Activated T-helper 17 cell treated with anti-CD3 and anti-CD28 coated beads, Interleukin-2, amount 50 U/mL, for 72 hours (primary cell): ENCODE results near the gene CAMK2B. TPM values are rescaled to one million over a fixed set of nuclear protein-coding genes. Genes with fewer than 3 reads are reported as not detected.
A peak's percentile ranks its signal among the peaks of the same experiment; 100 is the strongest.

Experiments
- ATAC-seq: fragments of 150-1000 bp; cut with Tn5 transposase; replicated peaks from 2 replicates; pipeline ENCODE4 v1.10.0; 2021; ENCODE audit warnings: mild to moderate bottlenecking, moderate library complexity
- H3K27ac Mint-ChIP-seq: one replicate; pipeline ENCODE4 v1.8.0; 2022; ENCODE audit warnings: mixed read lengths
- H3K27me3 Mint-ChIP-seq: one replicate; pipeline ENCODE4 v1.8.0; 2022; ENCODE audit warnings: mixed read lengths
- H3K36me3 Mint-ChIP-seq: one replicate; pipeline ENCODE4 v1.8.0; 2022; ENCODE audit warnings: low read depth, mild to moderate bottlenecking, mixed read lengths
- H3K4me1 Mint-ChIP-seq: one replicate; pipeline ENCODE4 v1.8.0; 2022; ENCODE audit warnings: mixed read lengths
- H3K4me3 Mint-ChIP-seq: one replicate; pipeline ENCODE4 v1.8.0; 2022; ENCODE audit warnings: mild to moderate bottlenecking, mixed read lengths
- H3K9me3 Mint-ChIP-seq: one replicate; pipeline ENCODE4 v1.8.0; 2022; ENCODE audit warnings: mixed read lengths
- total RNA-seq, 2 donors: library from RNA; stranded (reverse); gene quantifications; one replicate each; pipeline ENCODE4 v1.2.3, GENCODE V29; 2022

The CAMK2B gene
- total RNA-seq = 1 to 10 TPM; 1.0 to 1.7 TPM

DNA sequence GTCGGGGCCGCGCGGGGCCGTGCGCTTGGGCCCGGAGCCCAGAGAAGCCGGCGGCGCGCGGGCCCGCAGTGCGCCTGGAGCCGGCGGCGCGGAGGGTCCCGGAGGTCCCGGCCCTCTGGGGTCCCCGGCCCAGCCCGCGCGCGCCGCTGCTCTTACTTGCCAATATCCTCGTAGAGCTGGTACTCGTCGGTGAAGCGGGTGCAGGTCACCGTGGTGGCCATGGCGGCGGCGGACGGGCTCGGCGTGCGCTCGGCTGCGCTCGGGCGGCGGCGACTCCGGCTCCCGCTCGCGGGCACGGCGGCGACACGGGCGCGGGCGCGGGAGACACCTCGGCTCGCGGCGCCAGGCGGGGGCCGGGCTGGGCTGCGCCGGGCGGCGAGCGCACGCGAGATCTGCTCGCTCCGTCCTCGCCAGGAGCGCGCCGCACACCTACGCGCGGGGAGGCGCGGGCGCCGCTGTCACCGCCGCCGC, at the start of gene CAMK2B:
Gene CAMK2B (minus strand): TSS at position 394 of the 471 bp plus-strand sequence. CDS start 173 bp downstream, at position 221.
- H3K4me1 Mint-ChIP-seq = peaks cover 6% of the 10 kb centered on the region
- peak; percentile 21 for ATAC-seq

DNA sequence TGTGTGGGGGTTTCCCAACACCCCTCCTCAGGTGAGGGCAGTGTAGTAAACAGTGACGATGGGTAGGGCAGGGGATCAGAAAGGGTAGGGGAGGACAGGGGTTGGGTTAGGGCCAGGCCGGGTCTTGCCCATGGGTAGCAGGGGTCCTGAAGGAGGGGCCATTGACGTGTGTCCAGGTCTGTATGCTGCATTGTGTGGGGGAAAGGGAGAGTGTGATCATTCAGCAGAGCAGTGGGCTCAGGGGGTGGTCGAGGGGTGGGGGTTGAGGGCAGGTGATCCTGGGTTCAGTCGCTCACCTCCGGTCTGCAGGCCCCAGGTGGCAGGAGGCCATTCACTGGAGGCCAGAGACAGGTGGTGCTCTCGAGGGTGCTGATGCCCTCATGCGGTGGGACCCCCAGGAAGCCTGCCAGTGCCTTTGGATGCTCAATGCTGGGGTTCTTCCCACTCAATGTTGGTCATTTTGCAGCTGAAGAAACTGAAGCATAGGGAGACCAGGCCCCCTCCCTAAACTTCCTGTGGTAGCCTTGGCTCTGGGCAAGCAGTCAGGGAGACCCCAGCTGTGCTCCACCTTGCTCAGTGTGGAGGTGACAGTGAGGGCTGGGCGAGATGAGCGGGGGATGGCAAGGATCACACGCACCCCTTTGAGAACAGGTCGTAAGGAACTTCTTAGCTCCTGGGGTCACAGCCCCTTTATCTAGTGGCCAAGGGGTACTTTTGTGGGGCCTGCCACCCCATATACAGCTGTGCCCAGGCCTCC, 48.8 kb upstream of the CAMK2B start:
- Mint-ChIP-seq H3K27ac (no peak overlapping the region), H3K4me1 (peaks cover 12% of the 10 kb centered on the region), H3K27me3 (peaks cover 8% of the 10 kb centered on the region), H3K36me3 (peaks cover 6% of the 10 kb centered on the region), H3K4me3 (no peak overlapping the region), H3K9me3 (peaks cover 6% of the 10 kb centered on the region)
- no peak for ATAC-seq

More for the DNA sequence above, at the start of gene CAMK2B:
- H3K4me3 Mint-ChIP-seq = peak within 1 kb of the TSS; percentile 72
- H3K9me3 Mint-ChIP-seq = peaks cover 5% of the 10 kb centered on the region
- H3K27me3 Mint-ChIP-seq = peaks cover 37% of the 10 kb centered on the region
- H3K27ac Mint-ChIP-seq = no peak within 1 kb of the TSS
- peaks cover 6% of the 10 kb centered on the region for H3K36me3 Mint-ChIP-seq

DNA sequence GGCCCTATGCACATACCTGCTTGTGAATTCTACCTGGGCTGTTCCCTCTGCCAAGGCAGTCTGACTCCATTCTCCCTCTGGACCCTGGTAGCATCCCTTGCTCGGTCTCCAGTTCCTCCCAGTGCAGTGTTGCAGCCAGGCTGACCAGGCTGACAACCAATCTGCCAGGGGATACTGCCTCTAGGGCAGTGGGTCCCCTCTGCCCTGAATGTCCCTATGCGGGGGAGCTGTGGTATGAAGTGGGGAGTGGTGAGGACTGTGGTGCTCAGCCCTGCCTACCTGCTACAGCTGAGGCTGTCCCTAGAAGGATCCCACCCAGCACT, 48.0 kb upstream of the CAMK2B start:
- Mint-ChIP-seq H3K9me3 (peaks cover 10% of the 10 kb centered on the region), H3K27me3 (peaks cover 11% of the 10 kb centered on the region), H3K4me1 (peaks cover 15% of the 10 kb centered on the region), H3K36me3 (peaks cover 6% of the 10 kb centered on the region), H3K27ac (no peak overlapping the region), H3K4me3 (no peak overlapping the region)
- no peak for ATAC-seq

- peaks cover 6% of the 10 kb centered on the region for H3K36me3 Mint-ChIP-seq
- no peak overlapping the region for H3K27ac Mint-ChIP-seq
- H3K4me3 Mint-ChIP-seq = no peak overlapping the region
- H3K4me1 Mint-ChIP-seq = peaks cover 15% of the 10 kb centered on the region
- H3K27me3 Mint-ChIP-seq = peaks cover 11% of the 10 kb centered on the region
- peaks cover 10% of the 10 kb centered on the region for H3K9me3 Mint-ChIP-seq
- ATAC-seq = no peak
Measured at GRCh38 chr7:44372560-44373417, 47.4 kb upstream of the CAMK2B start.

DNA sequence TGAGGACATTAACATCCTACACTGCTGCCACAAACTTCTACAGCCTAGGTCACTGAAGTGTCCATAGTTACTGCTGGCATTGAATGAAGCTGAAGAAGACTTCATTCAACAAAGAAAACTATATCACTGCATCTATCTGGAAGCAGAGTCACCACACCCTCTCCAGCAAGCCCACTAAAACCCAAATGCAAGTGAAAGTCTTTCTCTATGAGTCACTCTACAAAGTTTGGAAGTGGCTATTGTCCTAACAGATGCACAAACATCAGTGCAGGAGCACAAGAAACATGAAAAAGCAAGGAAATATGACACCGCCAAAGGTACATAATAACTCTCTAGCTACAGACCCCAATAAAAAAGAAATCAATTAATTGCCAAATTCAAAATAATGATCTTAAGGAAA, 43.5 kb upstream of the CAMK2B start:
- peaks cover 11% of the 10 kb centered on the region for H3K4me1 Mint-ChIP-seq
- H3K36me3 Mint-ChIP-seq = no peaks in the 10 kb centered on the region
- peaks cover 10% of the 10 kb centered on the region for H3K9me3 Mint-ChIP-seq
- H3K4me3 Mint-ChIP-seq = no peak overlapping the region
- no peak overlapping the region for H3K27ac Mint-ChIP-seq
- peaks cover 14% of the 10 kb centered on the region for H3K27me3 Mint-ChIP-seq
- ATAC-seq = no peak

DNA sequence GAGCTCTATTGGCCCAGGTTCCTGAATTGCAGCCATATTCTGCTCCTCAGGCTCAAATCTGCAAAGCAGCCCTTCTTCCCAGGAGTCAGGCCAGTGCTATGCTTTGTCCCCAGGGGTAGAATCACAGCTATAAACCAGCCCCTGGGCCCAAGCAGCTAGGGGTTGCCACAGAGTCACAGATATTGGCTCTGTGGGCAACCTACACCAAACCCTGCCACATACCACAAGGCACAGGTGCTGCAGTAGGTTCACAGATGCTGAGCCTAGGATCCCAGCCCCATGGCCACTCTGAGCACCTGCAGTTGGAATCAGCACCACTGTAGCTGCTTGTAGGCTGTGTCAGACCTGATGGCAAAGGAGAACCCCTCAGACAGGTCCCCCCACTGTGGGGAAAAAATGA, 43.1 kb upstream of the CAMK2B start:
- no peak for ATAC-seq
- Mint-ChIP-seq H3K4me1 (peaks cover 11% of the 10 kb centered on the region), H3K4me3 (no peak overlapping the region), H3K9me3 (peaks cover 10% of the 10 kb centered on the region), H3K27me3 (peaks cover 14% of the 10 kb centered on the region), H3K27ac (no peak overlapping the region), H3K36me3 (no peaks in the 10 kb centered on the region)

- no peak for ATAC-seq
- no peak overlapping the region for H3K4me3 Mint-ChIP-seq
- peaks cover 16% of the 10 kb centered on the region for H3K27me3 Mint-ChIP-seq
Measured at GRCh38 chr7:44367475-44368043, 42.2 kb upstream of the CAMK2B start.

DNA sequence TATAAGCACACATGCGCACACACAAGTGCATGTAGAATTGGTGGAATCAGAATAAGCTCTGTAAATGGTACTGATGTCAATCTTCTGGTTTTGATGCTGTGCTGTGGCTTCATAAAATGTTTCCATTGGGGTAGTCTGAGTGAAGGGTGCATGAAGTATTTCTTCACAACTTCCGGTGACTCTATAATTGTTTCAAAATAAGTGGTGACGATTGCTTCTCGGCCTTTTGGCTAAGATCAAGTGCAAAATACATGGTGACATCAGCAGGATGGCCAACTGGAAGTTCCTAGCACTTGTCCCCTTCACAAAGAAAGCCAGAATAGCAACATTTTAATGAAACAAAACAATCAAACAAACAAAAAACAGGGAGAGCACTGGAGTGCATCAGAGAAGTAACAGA, 41.6 kb upstream of the CAMK2B start:
- peaks cover 22% of the 10 kb centered on the region for H3K27me3 Mint-ChIP-seq

More at GRCh38 chr7:44367475-44368043, 42.2 kb upstream of the CAMK2B start:
- H3K27ac Mint-ChIP-seq = no peak overlapping the region
- H3K9me3 Mint-ChIP-seq = peaks cover 10% of the 10 kb centered on the region
- peaks cover 11% of the 10 kb centered on the region for H3K4me1 Mint-ChIP-seq
- no peaks in the 10 kb centered on the region for H3K36me3 Mint-ChIP-seq

GRCh38 chr7:44353668-44354067, 28.3 kb upstream of the CAMK2B start:
- H3K9me3 Mint-ChIP-seq = peaks cover 6% of the 10 kb centered on the region
- ATAC-seq = no peak
- peaks cover 22% of the 10 kb centered on the region for H3K27me3 Mint-ChIP-seq
- no peaks in the 10 kb centered on the region for H3K4me1 Mint-ChIP-seq
- no peak overlapping the region for H3K4me3 Mint-ChIP-seq
- H3K36me3 Mint-ChIP-seq = no peaks in the 10 kb centered on the region
- no peak overlapping the region for H3K27ac Mint-ChIP-seq

More for the DNA sequence above, 41.6 kb upstream of the CAMK2B start:
- H3K4me1 Mint-ChIP-seq = peaks cover 11% of the 10 kb centered on the region
- peaks cover 10% of the 10 kb centered on the region for H3K9me3 Mint-ChIP-seq
- no peaks in the 10 kb centered on the region for H3K36me3 Mint-ChIP-seq
- ATAC-seq = no peak
- H3K4me3 Mint-ChIP-seq = no peak overlapping the region
- H3K27ac Mint-ChIP-seq = no peak overlapping the region

DNA sequence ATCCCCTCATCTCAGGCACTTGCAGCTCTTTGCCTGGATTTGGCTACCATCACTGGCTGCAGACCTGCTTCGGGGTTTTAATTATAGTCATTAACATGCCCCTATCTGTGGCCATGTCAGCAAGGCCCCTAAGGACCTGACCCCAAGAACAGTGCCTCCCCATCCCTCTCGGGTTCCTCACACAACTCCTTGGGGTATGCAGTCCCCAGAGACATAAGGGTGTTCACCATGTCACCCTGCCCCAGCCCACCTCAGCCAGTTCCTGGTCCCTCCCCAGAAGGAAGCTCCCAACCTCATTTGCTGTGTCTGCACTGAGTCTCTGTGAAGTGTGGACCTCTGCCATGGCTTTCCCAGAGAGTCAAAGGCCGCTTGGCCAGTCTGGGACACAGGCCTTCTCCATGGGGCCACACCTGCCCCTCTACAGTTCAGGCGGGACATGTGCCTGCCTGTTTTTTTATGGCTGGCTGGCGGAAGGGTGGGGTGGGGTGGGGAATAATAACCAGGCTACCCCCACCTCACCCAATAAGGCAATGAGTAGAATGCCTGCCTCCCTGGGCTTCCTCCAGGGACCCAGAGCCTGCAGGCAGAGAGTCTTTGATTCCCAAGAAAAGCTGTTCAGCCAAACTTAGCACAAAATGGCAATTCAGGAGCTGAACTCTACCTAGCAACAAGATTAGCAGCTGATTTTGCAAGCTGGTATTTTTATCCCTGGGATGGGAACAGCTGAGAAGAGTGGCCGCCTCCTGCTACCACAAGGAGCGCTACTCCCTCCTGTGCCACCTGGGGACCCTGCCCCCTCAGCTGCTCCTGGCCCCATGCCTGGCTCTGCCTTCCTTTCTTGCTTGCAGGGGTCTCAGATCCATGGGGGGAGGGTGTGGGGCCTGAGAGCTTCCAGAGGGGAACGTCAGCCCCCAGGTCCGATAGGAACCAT, 23.7 kb upstream of the CAMK2B start:
- Mint-ChIP-seq H3K4me1 (no peaks in the 10 kb centered on the region), H3K27ac (no peak overlapping the region), H3K9me3 (no peaks in the 10 kb centered on the region), H3K36me3 (no peaks in the 10 kb centered on the region), H3K27me3 (peaks cover 8% of the 10 kb centered on the region), H3K4me3 (no peak overlapping the region)
- ATAC-seq = no peak

- Mint-ChIP-seq H3K27ac (no peak overlapping the region), H3K4me1 (no peaks in the 10 kb centered on the region), H3K9me3 (no peaks in the 10 kb centered on the region), H3K27me3 (peaks cover 8% of the 10 kb centered on the region), H3K4me3 (no peak overlapping the region), H3K36me3 (no peaks in the 10 kb centered on the region)
- peak; percentile 37 for ATAC-seq
Measured at GRCh38 chr7:44348300-44348699, 22.9 kb upstream of the CAMK2B start.

DNA sequence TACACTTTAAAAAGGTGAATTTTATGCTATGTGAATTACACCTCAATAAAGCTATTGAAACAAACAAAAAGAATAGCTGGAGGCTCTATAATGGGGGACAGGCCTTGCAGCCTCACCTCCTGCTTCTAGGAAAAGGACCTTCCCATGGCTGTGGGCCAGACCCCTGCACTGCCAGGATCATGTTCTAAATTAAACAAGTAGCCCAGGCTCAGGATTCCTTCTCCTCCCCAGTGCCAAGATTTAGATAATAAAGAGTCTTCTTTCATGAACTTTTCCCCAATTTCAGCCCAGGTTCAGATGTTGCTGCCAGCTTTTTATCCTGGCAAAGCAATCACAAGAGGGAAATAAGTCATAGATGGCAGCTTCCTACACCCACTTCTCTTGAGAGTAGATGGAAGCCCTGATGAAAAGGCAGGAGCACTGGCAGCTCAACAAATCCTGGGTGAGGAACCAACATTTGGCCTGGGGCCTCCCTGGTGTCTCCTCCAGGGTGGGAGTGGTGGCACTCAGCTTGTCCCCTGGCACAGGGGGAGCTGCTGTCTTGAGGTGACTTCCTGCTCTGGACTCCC, 22.2 kb upstream of the CAMK2B start:
- Mint-ChIP-seq H3K4me3 (no peak overlapping the region), H3K27me3 (peaks cover 8% of the 10 kb centered on the region), H3K36me3 (no peaks in the 10 kb centered on the region), H3K27ac (no peak overlapping the region), H3K9me3 (no peaks in the 10 kb centered on the region), H3K4me1 (no peaks in the 10 kb centered on the region)
- ATAC-seq = no peak

DNA sequence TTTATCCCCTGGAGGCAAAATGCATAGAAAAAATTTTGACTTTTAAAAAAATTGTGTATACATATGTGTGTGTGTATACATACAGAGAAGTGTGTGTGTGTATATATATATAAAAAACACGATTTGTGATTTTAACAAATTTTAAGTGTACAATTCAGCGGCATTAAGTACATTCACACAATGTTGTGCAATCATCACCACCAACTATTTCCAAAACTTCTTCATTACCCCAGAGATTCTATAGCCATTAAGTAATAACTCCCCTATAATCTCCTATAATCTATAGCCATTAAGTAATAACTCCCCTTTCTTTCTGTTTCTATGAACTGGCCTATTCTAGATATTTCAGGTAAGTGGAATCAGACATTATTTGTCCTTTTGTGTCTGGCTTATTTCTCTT, 20.7 kb upstream of the CAMK2B start:
- no peaks in the 10 kb centered on the region for H3K36me3 Mint-ChIP-seq
- no peak overlapping the region for H3K27ac Mint-ChIP-seq
- H3K27me3 Mint-ChIP-seq = peaks cover 8% of the 10 kb centered on the region
- H3K9me3 Mint-ChIP-seq = no peaks in the 10 kb centered on the region
- ATAC-seq = no peak
- H3K4me3 Mint-ChIP-seq = no peak overlapping the region
- no peaks in the 10 kb centered on the region for H3K4me1 Mint-ChIP-seq
